Mesenchymal stem cell (in vitro differentiated cells and primary cell): ENCODE measurements around the gene SV2B.

Experiments
- DNase-seq: peaks from one replicate; pipeline ENCODE4 v3.0.0-alpha.2; 2013
- H2AFZ ChIP-seq: one replicate; pipeline ENCODE4 v1.6.1; 2013; ENCODE audit warnings: low read depth, mild to moderate bottlenecking, control low read depth, inconsistent platforms, low read length, moderate library complexity
- H2AK5ac ChIP-seq: 2 replicates; pipeline ENCODE4 v1.6.1; 2013; ENCODE audit warnings: low read length, moderate library complexity, mild to moderate bottlenecking, inconsistent platforms; ENCODE audit not compliant: severe bottlenecking
- H2BK120ac ChIP-seq: one replicate; pipeline ENCODE4 v1.6.1; 2013; ENCODE audit warnings: low read depth, mild to moderate bottlenecking, inconsistent platforms, low read length, moderate library complexity
- H2BK12ac ChIP-seq, 2 experiments: one replicate each; pipeline ENCODE4 v1.6.1; 2013; ENCODE audit warnings: inconsistent platforms in 2 of 2, low read length in 2 of 2, mild to moderate bottlenecking in 2 of 2, moderate library complexity in 2 of 2, control low read depth in 1 of 2
- H2BK15ac ChIP-seq: one replicate; pipeline ENCODE4 v1.6.1; 2013; ENCODE audit warnings: mild to moderate bottlenecking, low read depth, inconsistent platforms; ENCODE audit not compliant: poor library complexity, severe bottlenecking
- H2BK5ac ChIP-seq: 2 replicates; pipeline ENCODE4 v1.6.1; 2013; ENCODE audit warnings: low read depth, mild to moderate bottlenecking, low read length, control low read depth, inconsistent platforms; ENCODE audit not compliant: poor library complexity, severe bottlenecking
- H3K14ac ChIP-seq, 2 experiments: one replicate each; pipeline ENCODE4 v1.6.1; 2013; ENCODE audit warnings: inconsistent platforms in 2 of 2, low read length in 2 of 2, control low read depth in 1 of 2, mild to moderate bottlenecking in 1 of 2, moderate library complexity in 1 of 2
- H3K18ac ChIP-seq, 2 experiments: one replicate each; pipeline ENCODE4 v1.6.1; 2013; ENCODE audit warnings: inconsistent platforms in 2 of 2, low read length in 2 of 2, control low read depth in 1 of 2, low read depth in 1 of 2, mild to moderate bottlenecking in 1 of 2
- H3K23ac ChIP-seq, 2 experiments: one replicate each; pipeline ENCODE4 v1.6.1; 2013; ENCODE audit warnings: inconsistent platforms in 2 of 2, low read length in 2 of 2, mild to moderate bottlenecking in 2 of 2, moderate library complexity in 2 of 2, control low read depth in 1 of 2
- H3K27ac ChIP-seq: 2 replicates; pipeline ENCODE4 v1.5.1; 2013; ENCODE audit warnings: mild to moderate bottlenecking, moderate library complexity, low read length, control low read depth, inconsistent platforms; ENCODE audit not compliant: poor library complexity, severe bottlenecking
- H3K27me3 ChIP-seq, 2 experiments: 2 replicates each; pipeline versions ENCODE4 v1.6.1 to v1.7.0; 2013; ENCODE audit warnings: low read length in 2 of 2, mild to moderate bottlenecking in 2 of 2, moderate library complexity in 2 of 2, control low read depth in 1 of 2, inconsistent platforms in 1 of 2; ENCODE audit not compliant: control insufficient read depth in 1 of 2, insufficient read depth in 1 of 2
- H3K36me3 ChIP-seq, 2 experiments: 2 replicates each; pipeline versions ENCODE4 v1.6.1 to v1.7.0; 2013; ENCODE audit warnings: low read length in 2 of 2, control low read depth in 1 of 2, inconsistent platforms in 1 of 2, low read depth in 1 of 2, mild to moderate bottlenecking in 1 of 2; ENCODE audit not compliant: insufficient read depth in 2 of 2, control insufficient read depth in 1 of 2
- H3K4ac ChIP-seq, 2 experiments: one replicate each; pipeline ENCODE4 v1.6.1; 2013; ENCODE audit warnings: inconsistent platforms in 2 of 2, low read length in 2 of 2, mild to moderate bottlenecking in 2 of 2, moderate library complexity in 2 of 2, control low read depth in 1 of 2, low read depth in 1 of 2
- H3K4me1 ChIP-seq: 2 replicates; pipeline ENCODE4 v1.6.1; 2013; ENCODE audit warnings: low read depth, low read length, control low read depth; ENCODE audit not compliant: control insufficient read depth, insufficient read depth
- H3K4me2 ChIP-seq: 2 replicates; pipeline ENCODE4 v1.6.1; 2013; ENCODE audit warnings: low read length, mild to moderate bottlenecking, inconsistent platforms; ENCODE audit not compliant: poor library complexity, severe bottlenecking
- H3K4me3 ChIP-seq, 2 experiments: 2 replicates each; pipeline versions ENCODE4 v1.5.1 to v1.7.0; 2013; ENCODE audit warnings: low read length in 2 of 2, mild to moderate bottlenecking in 2 of 2, control low read depth in 1 of 2, low read depth in 1 of 2; ENCODE audit not compliant: insufficient read depth in 1 of 2
- H3K79me1 ChIP-seq: replicated peaks from 2 replicates; pipeline ENCODE4 v1.6.1; 2013; ENCODE audit warnings: mild to moderate bottlenecking, control low read depth, low read length, inconsistent platforms; ENCODE audit not compliant: poor library complexity, severe bottlenecking
- H3K9ac ChIP-seq: 2 replicates; pipeline ENCODE4 v1.7.0; 2013; ENCODE audit warnings: mild to moderate bottlenecking, low read length, moderate library complexity
- H3K9me3 ChIP-seq: 2 replicates; pipeline ENCODE4 v1.7.0; 2013; ENCODE audit warnings: mild to moderate bottlenecking, low read length; ENCODE audit not compliant: control insufficient read depth
- H4K8ac ChIP-seq: one replicate; pipeline ENCODE4 v1.6.1; 2013; ENCODE audit warnings: inconsistent platforms, mild to moderate bottlenecking, low read length, moderate library complexity
- H4K91ac ChIP-seq: one replicate; pipeline ENCODE4 v1.6.1; 2013; ENCODE audit warnings: mild to moderate bottlenecking, low read length, inconsistent platforms
- WGBS: methylation state at CpG from one replicate; pipeline ENCODE4 v1.1.7; 2013; ENCODE audit warnings: mixed read lengths; 5-methylcytosine and 5-hydroxymethylcytosine counted together

The SV2B gene

GRCh38 chr15:91184441-91184840, 84.4 kb downstream of the SV2B start:
- WGBS: 66% methylated on average over 2 of the region's 2 CpGs
- no peak overlapping the region for H3K9ac ChIP-seq
- H3K36me3 ChIP-seq: no peaks in the 10 kb centered on the region
- no peak overlapping the region for H3K23ac ChIP-seq
- DNase-seq: no peak
- H3K4ac ChIP-seq: no peak overlapping the region
- no peaks in the 10 kb centered on the region for H3K79me1 ChIP-seq
- no peaks in the 10 kb centered on the region for H3K4me1 ChIP-seq
- H3K27ac ChIP-seq: no peak overlapping the region
- H3K18ac ChIP-seq: no peak overlapping the region
- H2BK120ac ChIP-seq: no peak overlapping the region
- no peak overlapping the region for H2BK15ac ChIP-seq
- H4K8ac ChIP-seq: no peak overlapping the region
- no peak overlapping the region for H3K4me3 ChIP-seq
- H4K91ac ChIP-seq: no peak overlapping the region
- no peak overlapping the region for H2AFZ ChIP-seq
- H3K4me2 ChIP-seq: no peak overlapping the region
- no peaks in the 10 kb centered on the region for H3K27me3 ChIP-seq
- H3K14ac ChIP-seq: no peak overlapping the region
- no peak overlapping the region for H2BK5ac ChIP-seq
- no peak overlapping the region for H2BK12ac ChIP-seq
- H3K9me3 ChIP-seq: no peaks in the 10 kb centered on the region
- no peak overlapping the region for H2AK5ac ChIP-seq

- WGBS: 69% methylated on average over 6 of the region's 6 CpGs
- Histone ChIP-seq H3K23ac (no peak overlapping the region), H3K4me1 (no peaks in the 10 kb centered on the region), H3K4me2 (no peak overlapping the region), H3K27me3 (no peaks in the 10 kb centered on the region), H2BK15ac (no peak overlapping the region), H3K36me3 (no peaks in the 10 kb centered on the region), H2BK120ac (no peak overlapping the region), H3K79me1 (no peaks in the 10 kb centered on the region), H3K27ac (no peak overlapping the region), H2BK5ac (no peak overlapping the region), H2BK12ac (no peak overlapping the region), H3K4me3 (no peak overlapping the region), H2AFZ (no peak overlapping the region), H3K14ac (no peak overlapping the region), H4K91ac (no peak overlapping the region), H2AK5ac (no peak overlapping the region), H3K4ac (no peak overlapping the region), H4K8ac (no peak overlapping the region), H3K9ac (no peak overlapping the region), H3K9me3 (no peaks in the 10 kb centered on the region), H3K18ac (no peak overlapping the region)
- DNase-seq: no peak
Measured at GRCh38 chr15:91186904-91187656, 87.0 kb downstream of the SV2B start.

- Histone ChIP-seq H3K4ac (no peak overlapping the region), H3K4me1 (no peaks in the 10 kb centered on the region), H2BK12ac (no peak overlapping the region), H3K27me3 (no peaks in the 10 kb centered on the region), H4K91ac (no peak overlapping the region), H2AFZ (no peak overlapping the region), H3K4me3 (no peak overlapping the region), H2BK5ac (no peak overlapping the region), H2BK15ac (no peak overlapping the region), H3K14ac (no peak overlapping the region), H4K8ac (no peak overlapping the region), H3K79me1 (no peaks in the 10 kb centered on the region), H3K4me2 (no peak overlapping the region), H3K23ac (no peak overlapping the region), H3K9ac (no peak overlapping the region), H3K18ac (no peak overlapping the region), H3K9me3 (no peaks in the 10 kb centered on the region), H3K27ac (no peak overlapping the region), H2AK5ac (no peak overlapping the region), H2BK120ac (no peak overlapping the region), H3K36me3 (no peaks in the 10 kb centered on the region)
- WGBS: no CpG with 5 or more reads among the region's 1 CpG
- no peak for DNase-seq
Measured at GRCh38 chr15:91192285-91192684, 92.2 kb downstream of the SV2B start.

GRCh38 chr15:91192690-91193377, 92.8 kb downstream of the SV2B start:
- no peak for DNase-seq
- no peak overlapping the region for H2BK12ac ChIP-seq
- H2AFZ ChIP-seq: no peak overlapping the region
- H4K8ac ChIP-seq: no peak overlapping the region
- H2AK5ac ChIP-seq: no peak overlapping the region
- H3K9me3 ChIP-seq: no peaks in the 10 kb centered on the region
- no peak overlapping the region for H3K18ac ChIP-seq
- H3K23ac ChIP-seq: no peak overlapping the region
- no peak overlapping the region for H4K91ac ChIP-seq
- H3K4me3 ChIP-seq: no peak overlapping the region
- H3K4me2 ChIP-seq: no peak overlapping the region
- no peak overlapping the region for H3K9ac ChIP-seq
- no peaks in the 10 kb centered on the region for H3K79me1 ChIP-seq
- H3K36me3 ChIP-seq: no peaks in the 10 kb centered on the region
- no peaks in the 10 kb centered on the region for H3K27me3 ChIP-seq
- no peaks in the 10 kb centered on the region for H3K4me1 ChIP-seq
- H3K27ac ChIP-seq: no peak overlapping the region
- H2BK15ac ChIP-seq: no peak overlapping the region
- no peak overlapping the region for H3K4ac ChIP-seq
- no peak overlapping the region for H3K14ac ChIP-seq
- no peak overlapping the region for H2BK5ac ChIP-seq
- WGBS: 66% methylated on average over 11 of the region's 11 CpGs
- H2BK120ac ChIP-seq: no peak overlapping the region
